Gastroesophageal sphincter (tissue), 3 donors: ENCODE measurements around the gene ARID5B.

ENCODE experiments used
- EP300 ChIP-seq: sonication (generic); formaldehyde crosslinking; IDR thresholded peaks from one replicate; pipeline ENCODE4 v1.6.1; 2017; ENCODE audit warnings: antibody characterized with exemption, mild to moderate bottlenecking
- POLR2AphosphoS5 ChIP-seq: sonication (generic); formaldehyde crosslinking; IDR thresholded peaks from one replicate; pipeline ENCODE4 v1.6.1; 2017; ENCODE audit warnings: antibody characterized with exemption
- TF ChIP-seq, protein P1 (sequence below), 4 experiments: fragments of 200-600 bp in 2 of 4; fragments of 450-650 bp in 2 of 4; sonication (generic) in 1 of 4; IDR thresholded peaks; one replicate each; pipeline ENCODE4 v1.5.1; 2017 to 2019; ENCODE audit warnings: antibody characterized with exemption in 4 of 4, mild to moderate bottlenecking in 2 of 4, moderate library complexity in 2 of 4

DNA sequence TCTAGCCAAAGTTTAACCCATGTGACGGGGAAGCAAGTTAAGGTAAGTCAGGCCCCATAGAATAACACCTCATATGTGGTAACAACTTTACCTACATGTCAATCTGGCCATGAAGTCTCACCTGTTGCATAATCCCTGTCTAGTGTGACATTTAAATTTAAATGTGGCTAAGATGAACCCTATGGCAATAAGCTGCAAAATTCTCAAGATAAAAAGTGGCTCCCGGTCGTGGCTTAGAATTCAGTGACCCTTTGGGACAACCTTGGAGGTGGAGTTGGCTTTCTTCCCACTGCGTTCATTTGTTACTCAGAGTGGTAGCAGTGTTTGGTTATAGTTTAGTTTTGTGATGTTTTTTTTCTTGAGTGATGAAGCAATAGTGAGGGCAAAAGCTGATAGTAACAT lies 90.6 kb downstream of the ARID5B start:
- TF ChIP-seq EP300 (no peak), POLR2AphosphoS5 (peak; percentile 21)
- TF ChIP-seq, protein P1, sequence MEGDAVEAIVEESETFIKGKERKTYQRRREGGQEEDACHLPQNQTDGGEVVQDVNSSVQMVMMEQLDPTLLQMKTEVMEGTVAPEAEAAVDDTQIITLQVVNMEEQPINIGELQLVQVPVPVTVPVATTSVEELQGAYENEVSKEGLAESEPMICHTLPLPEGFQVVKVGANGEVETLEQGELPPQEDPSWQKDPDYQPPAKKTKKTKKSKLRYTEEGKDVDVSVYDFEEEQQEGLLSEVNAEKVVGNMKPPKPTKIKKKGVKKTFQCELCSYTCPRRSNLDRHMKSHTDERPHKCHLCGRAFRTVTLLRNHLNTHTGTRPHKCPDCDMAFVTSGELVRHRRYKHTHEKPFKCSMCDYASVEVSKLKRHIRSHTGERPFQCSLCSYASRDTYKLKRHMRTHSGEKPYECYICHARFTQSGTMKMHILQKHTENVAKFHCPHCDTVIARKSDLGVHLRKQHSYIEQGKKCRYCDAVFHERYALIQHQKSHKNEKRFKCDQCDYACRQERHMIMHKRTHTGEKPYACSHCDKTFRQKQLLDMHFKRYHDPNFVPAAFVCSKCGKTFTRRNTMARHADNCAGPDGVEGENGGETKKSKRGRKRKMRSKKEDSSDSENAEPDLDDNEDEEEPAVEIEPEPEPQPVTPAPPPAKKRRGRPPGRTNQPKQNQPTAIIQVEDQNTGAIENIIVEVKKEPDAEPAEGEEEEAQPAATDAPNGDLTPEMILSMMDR (IDR thresholded peaks at IDR 0.05) = no peak
